OCI-LY1 (cell line): Measurements from ENCODE around the gene TRPM5.

ENCODE experiments used
- H2AFZ ChIP-seq: fragments of 200-600 bp; sonication (generic), shearing (Covaris generic); 2 replicates; pipeline ENCODE4 v1.6.0; 2014; ENCODE audit warnings: antibody characterized with exemption, mild to moderate bottlenecking, low read length
- H3F3A ChIP-seq: fragments of 200-600 bp; sonication (generic), shearing (Covaris generic); 2 replicates; pipeline ENCODE4 v1.6.0; 2014; ENCODE audit warnings: mild to moderate bottlenecking, antibody characterized with exemption, low read length, moderate library complexity; ENCODE audit not compliant: insufficient read depth
- H3K27ac ChIP-seq: fragments of 200-600 bp; sonication (generic); 2 replicates; pipeline ENCODE4 v1.5.1; 2014; ENCODE audit warnings: low read length, mixed run types, mild to moderate bottlenecking, low read depth; ENCODE audit not compliant: poor library complexity, severe bottlenecking
- H3K27me3 ChIP-seq: fragments of 200-600 bp; sonication (generic); 2 replicates; pipeline ENCODE4 v1.6.0; 2014; ENCODE audit warnings: antibody characterized with exemption, mild to moderate bottlenecking, low read length, moderate library complexity; ENCODE audit not compliant: insufficient read depth
- H3K36me3 ChIP-seq: fragments of 200-600 bp; sonication (generic); 2 replicates; pipeline ENCODE4 v1.6.1; 2014; ENCODE audit warnings: mild to moderate bottlenecking, antibody characterized with exemption, low read length, moderate library complexity, mixed read lengths; ENCODE audit not compliant: insufficient read depth
- H3K4me1 ChIP-seq: fragments of 200-600 bp; sonication (generic); 2 replicates; pipeline ENCODE4 v1.5.1; 2014; ENCODE audit warnings: mild to moderate bottlenecking, low read length, moderate library complexity; ENCODE audit not compliant: insufficient read depth, severe bottlenecking
- H3K4me2 ChIP-seq: fragments of 200-600 bp; sonication (generic), shearing (Covaris generic); 2 replicates; pipeline ENCODE4 v1.6.1; 2014; ENCODE audit warnings: low read length
- H3K4me3 ChIP-seq: fragments of 200-600 bp; sonication (generic); 2 replicates; pipeline ENCODE4 v1.5.1; 2014; ENCODE audit warnings: low read length, low read depth, mild to moderate bottlenecking, mixed read lengths; ENCODE audit not compliant: poor library complexity, severe bottlenecking
- H3K79me2 ChIP-seq: fragments of 200-600 bp; shearing (Covaris generic); 2 replicates; pipeline ENCODE4 v1.6.1; 2016; ENCODE audit warnings: mixed run types, low read length, mixed read lengths; ENCODE audit not compliant: insufficient read depth
- H3K9ac ChIP-seq: fragments of 200-600 bp; sonication (generic), shearing (Covaris generic); 2 replicates; pipeline ENCODE4 v1.6.1; 2014; ENCODE audit warnings: mild to moderate bottlenecking, low read length, mixed read lengths
- H3K9me2 ChIP-seq: fragments of 200-600 bp; sonication (generic), shearing (Covaris generic); 2 replicates; pipeline ENCODE4 v1.6.1; 2014; ENCODE audit warnings: low read depth, mild to moderate bottlenecking, low read length, mixed read lengths
- H3K9me3 ChIP-seq: fragments of 200-600 bp; shearing (Covaris generic); 2 replicates; pipeline ENCODE4 v1.6.1; 2014; ENCODE audit warnings: low read length, mixed read lengths
- H4K20me1 ChIP-seq: fragments of 200-600 bp; sonication (generic), shearing (Covaris generic); 2 replicates; pipeline ENCODE4 v1.6.0; 2016; ENCODE audit warnings: mild to moderate bottlenecking, low read length; ENCODE audit not compliant: insufficient read depth
- CTCF ChIP-seq: fragments of 200-600 bp; sonication (generic), shearing (Covaris generic); IDR thresholded peaks from 2 replicates; pipeline ENCODE4 v1.5.1; 2017; ENCODE audit warnings: mild to moderate bottlenecking, antibody characterized with exemption, low read length, moderate library complexity, mixed read lengths
- EZH2 ChIP-seq: fragments of 200-600 bp; sonication (generic), shearing (Covaris generic); IDR thresholded peaks from 2 replicates; pipeline ENCODE4 v1.8.0; 2017; ENCODE audit warnings: borderline replicate concordance, mixed run types, mild to moderate bottlenecking, antibody characterized with exemption, low read length, moderate library complexity, mixed read lengths

Gene TRPM5

GRCh38 chr11:2468363-2469235 is 24.3 kb upstream of the TRPM5 start:
- H3K27me3 ChIP-seq: peaks cover 3% of the 10 kb centered on the region; the same call in 1 of the 2 replicates
- no peaks in the 10 kb centered on the region for H3K9me3 ChIP-seq
- no peak for TF ChIP-seq CTCF
- TF ChIP-seq EZH2: no peak
- no peak overlapping the region for H3K9ac ChIP-seq
- no peak overlapping the region for H2AFZ ChIP-seq
- no peaks in the 10 kb centered on the region for H3K36me3 ChIP-seq
- H3K4me2 ChIP-seq: no peak overlapping the region
- H4K20me1 ChIP-seq: no peaks in the 10 kb centered on the region
- no peak overlapping the region for H3K27ac ChIP-seq
- no peaks in the 10 kb centered on the region for H3K9me2 ChIP-seq
- H3K79me2 ChIP-seq: no peaks in the 10 kb centered on the region
- no peak overlapping the region for H3K4me3 ChIP-seq
- H3F3A ChIP-seq: no peaks in the 10 kb centered on the region
- H3K4me1 ChIP-seq: no peaks in the 10 kb centered on the region

- H3K27me3 ChIP-seq: peaks cover 3% of the 10 kb centered on the region; the same call in 1 of the 2 replicates
- TF ChIP-seq CTCF: no peak
- TF ChIP-seq EZH2: no peak
- no peak overlapping the region for H2AFZ ChIP-seq
Observed at GRCh38 chr11:2467695-2468055, 23.4 kb upstream of the TRPM5 start.

GRCh38 chr11:2466869-2467694 is 22.8 kb upstream of the TRPM5 start:
- no peaks in the 10 kb centered on the region for H4K20me1 ChIP-seq
- no peak overlapping the region for H3K4me3 ChIP-seq
- H3K9me3 ChIP-seq: no peaks in the 10 kb centered on the region
- TF ChIP-seq CTCF: no peak
- no peak for TF ChIP-seq EZH2
- peaks cover 3% of the 10 kb centered on the region; the same call in 1 of the 2 replicates for H3K27me3 ChIP-seq
- no peak overlapping the region for H3K4me2 ChIP-seq
- no peaks in the 10 kb centered on the region for H3K36me3 ChIP-seq
- H3K9me2 ChIP-seq: no peaks in the 10 kb centered on the region
- no peak overlapping the region for H3K27ac ChIP-seq
- no peaks in the 10 kb centered on the region for H3F3A ChIP-seq
- H3K79me2 ChIP-seq: no peaks in the 10 kb centered on the region
- H3K4me1 ChIP-seq: no peaks in the 10 kb centered on the region
- H2AFZ ChIP-seq: no peak overlapping the region
- no peak overlapping the region for H3K9ac ChIP-seq

More at GRCh38 chr11:2467695-2468055, 23.4 kb upstream of the TRPM5 start:
- H3K9me3 ChIP-seq: no peaks in the 10 kb centered on the region
- no peak overlapping the region for H3K9ac ChIP-seq
- no peaks in the 10 kb centered on the region for H4K20me1 ChIP-seq
- no peaks in the 10 kb centered on the region for H3K9me2 ChIP-seq
- H3K36me3 ChIP-seq: no peaks in the 10 kb centered on the region
- H3K4me1 ChIP-seq: no peaks in the 10 kb centered on the region
- no peaks in the 10 kb centered on the region for H3K79me2 ChIP-seq
- H3K4me3 ChIP-seq: no peak overlapping the region
- no peak overlapping the region for H3K4me2 ChIP-seq
- no peaks in the 10 kb centered on the region for H3F3A ChIP-seq
- H3K27ac ChIP-seq: no peak overlapping the region
